Measurements from ENCODE around the gene FRG2B.
"Not testable (repeated sequence)": the region's sequence is repeated elsewhere in the genome, so short reads cannot be mapped to it uniquely, and the experiment has no call there.

- not testable (repeated sequence) for TF ChIP-seq CTCF, POLR2A (IDR thresholded peaks at IDR 0.05)
These were observed 30.7 kb upstream of the FRG2B start for GRCh38 chr10:133657276-133657675.

Data from Peyer's patch (tissue), 4 donors.